Neutrophil (primary cell): ENCODE measurements around the gene GAPDH.
"Not testable (repeated sequence)": the region's sequence is repeated elsewhere in the genome, so short reads cannot be mapped to it uniquely, and the experiment has no call there.

Experiments
- H3K27ac ChIP-seq: fragments of 200-600 bp; sonication (generic); 2 replicates; pipeline ENCODE4 v1.5.1; 2016; ENCODE audit warnings: mild to moderate bottlenecking, moderate library complexity
- H3K27me3 ChIP-seq: fragments of 200-600 bp; sonication (generic); 2 replicates; pipeline ENCODE4 v1.6.0; 2016; ENCODE audit warnings: mild to moderate bottlenecking
- H3K36me3 ChIP-seq: fragments of 200-600 bp; sonication (generic); 2 replicates; pipeline ENCODE4 v1.5.1; 2017
- H3K4me1 ChIP-seq, 2 experiments: fragments of 200-600 bp in 1 of 2; sonication (generic) in 1 of 2; 1 replicate in 1 of 2; 2 replicates in 1 of 2; pipeline versions ENCODE4 v1.5.1 to v1.6.1; 2013 to 2016; ENCODE audit warnings: low read depth in 1 of 2, low read length in 1 of 2, mild to moderate bottlenecking in 1 of 2, moderate library complexity in 1 of 2; ENCODE audit not compliant: control insufficient read depth in 1 of 2, insufficient read depth in 1 of 2
- H3K4me3 ChIP-seq, 2 experiments: fragments of 200-600 bp in 1 of 2; sonication (generic) in 1 of 2; 1 replicate in 1 of 2; 2 replicates in 1 of 2; pipeline ENCODE4 v1.5.1; 2013 to 2016; ENCODE audit warnings: low read depth in 1 of 2, low read length in 1 of 2, mild to moderate bottlenecking in 1 of 2, moderate library complexity in 1 of 2
- H3K9me3 ChIP-seq: fragments of 200-600 bp; sonication (generic); 2 replicates; pipeline ENCODE4 v1.5.1; 2016
- TF ChIP-seq, protein P1 (sequence below): fragments of 200-600 bp; sonication (generic); IDR thresholded peaks from 2 replicates; pipeline ENCODE4 v1.5.1; 2016; ENCODE audit warnings: antibody characterized with exemption

The GAPDH gene

DNA sequence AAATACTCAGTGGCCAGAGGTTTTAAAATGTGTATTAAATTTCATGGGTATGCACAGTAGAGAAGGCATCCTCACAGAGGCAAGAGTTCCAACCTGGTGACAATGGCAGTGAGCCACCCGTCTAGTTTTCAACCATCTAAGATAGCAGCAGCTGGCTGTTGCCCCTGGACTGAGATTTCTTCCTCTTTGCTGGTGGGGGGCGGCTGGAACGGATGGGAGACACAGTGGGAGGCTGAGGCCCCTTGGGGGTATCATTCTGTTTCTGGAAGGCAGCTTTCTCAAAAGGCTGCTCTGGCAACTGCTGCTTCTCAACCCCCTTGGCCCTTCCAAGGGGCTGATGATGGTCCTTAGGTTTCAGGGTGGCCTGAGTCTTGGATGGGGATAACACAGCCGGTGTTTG is 22.5 kb downstream of the GAPDH start:
- Histone ChIP-seq H3K27me3 (no peaks in the 10 kb centered on the region), H3K9me3 (no peaks in the 10 kb centered on the region), H3K4me1 (peaks cover 53 to 57% of the 10 kb centered on the region in 2 experiments), H3K4me3 (peak overlapping the region in 1 of 2 experiments; percentile 79), H3K36me3 (peaks cover 15% of the 10 kb centered on the region), H3K27ac (peak overlapping the region; percentile 81)
- TF ChIP-seq, protein P1, sequence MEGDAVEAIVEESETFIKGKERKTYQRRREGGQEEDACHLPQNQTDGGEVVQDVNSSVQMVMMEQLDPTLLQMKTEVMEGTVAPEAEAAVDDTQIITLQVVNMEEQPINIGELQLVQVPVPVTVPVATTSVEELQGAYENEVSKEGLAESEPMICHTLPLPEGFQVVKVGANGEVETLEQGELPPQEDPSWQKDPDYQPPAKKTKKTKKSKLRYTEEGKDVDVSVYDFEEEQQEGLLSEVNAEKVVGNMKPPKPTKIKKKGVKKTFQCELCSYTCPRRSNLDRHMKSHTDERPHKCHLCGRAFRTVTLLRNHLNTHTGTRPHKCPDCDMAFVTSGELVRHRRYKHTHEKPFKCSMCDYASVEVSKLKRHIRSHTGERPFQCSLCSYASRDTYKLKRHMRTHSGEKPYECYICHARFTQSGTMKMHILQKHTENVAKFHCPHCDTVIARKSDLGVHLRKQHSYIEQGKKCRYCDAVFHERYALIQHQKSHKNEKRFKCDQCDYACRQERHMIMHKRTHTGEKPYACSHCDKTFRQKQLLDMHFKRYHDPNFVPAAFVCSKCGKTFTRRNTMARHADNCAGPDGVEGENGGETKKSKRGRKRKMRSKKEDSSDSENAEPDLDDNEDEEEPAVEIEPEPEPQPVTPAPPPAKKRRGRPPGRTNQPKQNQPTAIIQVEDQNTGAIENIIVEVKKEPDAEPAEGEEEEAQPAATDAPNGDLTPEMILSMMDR, result no peak

DNA sequence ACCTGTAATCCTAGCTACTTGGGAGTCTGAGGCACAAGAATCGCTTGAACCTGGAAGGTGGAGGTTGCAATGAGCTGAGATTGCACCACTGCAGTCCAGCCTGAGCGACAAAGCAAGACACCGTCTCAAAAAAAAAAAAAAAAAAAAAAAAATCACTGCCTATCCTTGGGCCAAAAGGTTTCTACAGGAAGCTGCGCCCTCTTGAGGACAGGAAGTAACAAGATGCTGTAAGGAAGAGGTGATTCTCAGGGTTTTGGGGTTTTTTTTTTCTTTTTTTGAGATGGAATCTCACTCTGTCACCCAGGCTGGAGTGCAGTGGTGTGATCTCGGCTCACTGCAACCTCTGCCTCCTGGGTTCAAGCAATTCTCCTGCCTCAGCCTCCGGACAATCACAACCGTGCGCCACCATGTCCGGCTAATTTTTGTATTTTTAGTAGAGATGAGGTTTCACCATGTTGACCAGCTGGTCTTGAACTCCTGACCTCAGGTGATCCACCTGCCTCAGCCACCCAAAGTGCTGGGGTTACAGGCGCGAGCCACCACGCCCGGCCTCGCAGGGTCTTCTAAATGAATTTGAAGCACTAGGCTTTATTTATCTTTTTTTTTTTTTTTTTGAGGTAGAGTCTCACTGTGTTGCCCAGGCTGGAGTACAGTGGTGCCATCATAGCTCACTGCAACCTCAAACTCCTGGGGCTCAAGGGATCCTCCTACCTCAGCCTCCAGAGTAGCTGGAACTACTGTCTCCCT is 23.9 kb downstream of the GAPDH start:
- H3K27me3 ChIP-seq, H3K4me3 ChIP-seq, H3K9me3 ChIP-seq: not testable (repeated sequence)
- Histone ChIP-seq H3K36me3 (peaks cover 15% of the 10 kb centered on the region), H3K4me1 (peaks cover 41 to 45% of the 10 kb centered on the region in 2 experiments), H3K27ac (peak overlapping the region; percentile 81)

DNA sequence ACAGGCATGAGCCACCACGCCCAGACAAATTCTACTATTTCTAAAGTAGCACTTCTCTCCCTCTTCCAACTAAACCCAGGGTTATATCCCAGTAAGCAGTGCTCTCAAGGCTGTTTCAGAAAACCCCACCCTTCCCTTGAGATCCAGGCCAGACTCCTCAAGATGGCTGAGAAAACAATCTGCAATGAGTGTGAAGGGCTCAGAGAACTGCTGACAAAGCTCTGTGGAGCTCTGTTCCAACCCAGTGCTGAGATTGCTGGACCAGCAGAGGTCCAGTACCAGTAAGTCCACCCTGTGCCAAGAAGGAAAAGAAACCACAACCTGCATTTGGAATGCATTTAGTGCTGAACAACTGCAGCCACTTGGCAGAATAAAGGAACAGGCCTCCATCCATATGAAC is 25.2 kb downstream of the GAPDH start:
- Histone ChIP-seq H3K36me3 (peaks cover 15% of the 10 kb centered on the region), H3K4me3 (no peak overlapping the region)

DNA sequence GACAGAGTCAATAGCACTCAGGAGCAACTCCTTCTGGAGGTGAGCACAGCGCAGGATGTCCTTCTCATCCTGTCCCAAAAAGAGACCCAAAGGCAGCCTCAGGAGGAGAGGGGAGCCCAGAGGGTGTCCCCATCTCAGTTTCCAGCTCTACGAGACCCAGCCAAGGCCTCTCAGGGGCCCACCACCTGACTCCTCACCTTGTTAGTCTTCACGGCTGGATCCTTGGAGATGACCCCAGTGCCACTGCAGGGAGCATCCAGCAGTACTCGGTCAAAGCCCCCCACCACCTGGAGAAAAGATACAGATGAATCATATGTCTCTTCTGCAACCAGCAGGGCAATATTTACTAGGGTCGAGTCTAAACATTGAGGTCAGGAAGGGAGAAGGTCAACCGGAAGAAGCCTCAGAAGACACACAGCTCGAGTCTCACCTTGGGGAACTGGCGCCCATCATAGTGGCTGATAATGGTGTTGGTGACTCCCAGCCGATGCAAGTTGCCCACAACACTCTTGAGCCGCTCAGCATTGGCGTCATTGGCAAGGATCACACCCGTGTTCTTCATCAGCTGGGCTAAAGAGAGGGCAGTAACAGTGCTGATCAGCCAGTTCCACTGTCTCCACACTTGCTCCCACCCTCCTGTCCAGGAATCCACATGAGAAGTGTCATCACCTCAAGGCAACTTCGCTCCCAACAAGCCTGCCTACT is 26.3 kb downstream of the GAPDH start:
- Histone ChIP-seq H3K4me3 (no peak overlapping the region), H3K4me1 (peaks cover 17 to 24% of the 10 kb centered on the region in 2 experiments), H3K36me3 (peaks cover 15% of the 10 kb centered on the region), H3K27ac (no peak overlapping the region), H3K27me3 (no peaks in the 10 kb centered on the region), H3K9me3 (no peaks in the 10 kb centered on the region)
- TF ChIP-seq, protein P1, result no peak

More for the DNA sequence above, 25.2 kb downstream of the GAPDH start:
- TF ChIP-seq, protein P1, result no peak
- Histone ChIP-seq H3K27me3 (no peaks in the 10 kb centered on the region), H3K9me3 (no peaks in the 10 kb centered on the region), H3K27ac (no peak overlapping the region), H3K4me1 (peaks cover 28 to 32% of the 10 kb centered on the region in 2 experiments)

DNA sequence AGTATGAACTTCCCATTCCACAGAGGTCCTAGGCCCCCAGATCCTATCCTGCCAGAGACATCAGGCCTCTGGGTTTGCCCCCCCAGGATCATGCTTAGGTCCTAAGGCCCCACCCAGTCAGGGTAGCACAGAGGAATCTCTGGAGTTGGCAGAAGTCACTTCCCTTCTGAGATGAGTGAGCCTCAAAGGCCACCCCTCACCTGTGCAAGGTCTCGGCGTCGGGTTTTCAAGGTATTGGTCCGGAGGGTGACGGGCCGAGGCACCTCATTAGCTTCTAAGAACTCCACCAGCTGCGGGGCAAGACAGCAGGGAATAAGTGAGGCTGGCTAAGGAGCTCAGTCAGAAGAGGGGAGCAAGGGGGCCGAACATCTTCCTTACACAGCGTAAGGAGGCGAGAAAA is 28.6 kb downstream of the GAPDH start:
- Histone ChIP-seq H3K9me3 (no peaks in the 10 kb centered on the region), H3K27me3 (no peaks in the 10 kb centered on the region), H3K4me3 (no peak overlapping the region), H3K27ac (no peak overlapping the region), H3K36me3 (peaks cover 15% of the 10 kb centered on the region), H3K4me1 (peaks cover 16 to 19% of the 10 kb centered on the region in 2 experiments)
- TF ChIP-seq, protein P1, result no peak

DNA sequence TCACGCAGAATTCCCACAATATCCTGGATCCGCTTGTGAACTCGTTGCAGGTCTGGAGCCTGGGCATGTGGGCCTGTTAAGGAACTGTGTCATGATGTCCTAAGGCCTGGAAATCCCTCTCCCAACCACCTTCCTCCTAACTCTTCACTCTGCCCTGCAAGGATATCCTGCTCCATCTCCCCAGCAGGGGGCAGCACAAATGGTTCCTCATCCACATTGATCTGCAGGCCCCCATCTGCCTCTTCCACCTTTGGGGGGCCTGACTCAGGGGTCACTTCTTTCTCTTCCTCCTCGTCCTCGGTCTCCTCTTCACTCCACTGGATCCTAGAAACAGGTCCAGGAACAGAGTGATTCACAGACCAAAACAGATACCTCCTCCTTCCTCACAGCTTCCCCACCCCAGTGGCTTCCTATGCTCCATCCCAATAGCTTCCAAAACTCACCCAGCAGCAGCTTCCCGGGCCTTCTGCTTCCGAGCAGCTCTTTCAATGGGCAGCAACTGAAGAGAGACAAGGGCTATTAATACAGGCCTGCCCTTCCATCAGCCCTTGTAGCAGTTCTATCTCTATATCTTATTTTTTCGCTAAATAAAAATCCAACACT is 29.2 kb downstream of the GAPDH start:
- H3K9me3 ChIP-seq, result no peaks in the 10 kb centered on the region
- H3K4me1 ChIP-seq, result peaks cover 15 to 18% of the 10 kb centered on the region in 2 experiments
- H3K27ac ChIP-seq, result no peak overlapping the region
- no peak overlapping the region for H3K4me3 ChIP-seq
- H3K27me3 ChIP-seq, result no peaks in the 10 kb centered on the region
- TF ChIP-seq, protein P1, result peak; percentile 70
- peaks cover 15% of the 10 kb centered on the region for H3K36me3 ChIP-seq
